Stimulated activated naive CD8-positive, alpha-beta T cell treated with anti-CD3 and anti-CD28 coated beads, Interleukin-15, Interleukin-2, amounts not matched to agents 100 U/mL and 50 U/mL, for 24 hours (primary cell): ENCODE data around the gene RBM14.
"Not testable (repeated sequence)": the region's sequence is repeated elsewhere in the genome, so short reads cannot be mapped to it uniquely, and the experiment has no call there.

ENCODE experiments used
- ATAC-seq: fragments of 150-1000 bp; cut with Tn5 transposase; one replicate; pipeline ENCODE4 v1.10.0; 2021
- DNase-seq: peaks from one replicate; pipeline ENCODE4 v3.0.0; 2021

RBM14 gene

GRCh38 chr11:66616379-66617154 is at the start of gene RBM14:
TSS of gene RBM14 (plus strand) at chr11:66616630. CDS start at chr11:66616721, 91 bp downstream.
- DNase-seq (peak; percentile 98), ATAC-seq (peak; percentile 97)

GRCh38 chr11:66567787-66568123 is 48.7 kb upstream of the RBM14 start:
- DNase-seq (no peak), ATAC-seq (no peak)

GRCh38 chr11:66568124-66568916 is 48.1 kb upstream of the RBM14 start, which contains the start of gene CTSF:
TSS of gene CTSF (minus strand) at chr11:66568606. CDS start at chr11:66568486, 120 bp downstream.
- ATAC-seq (peak; percentile 90), DNase-seq (peak; percentile 79)

- no peak for ATAC-seq
- DNase-seq = no peak
Observed at GRCh38 chr11:66569076-66569475, 47.4 kb upstream of the RBM14 start.

- ATAC-seq = no peak
Observed at GRCh38 chr11:66570079-66570849, 46.2 kb upstream of the RBM14 start.

GRCh38 chr11:66570850-66571180 is 45.6 kb upstream of the RBM14 start:
- ATAC-seq = no peak

More at GRCh38 chr11:66570079-66570849, 46.2 kb upstream of the RBM14 start:
- DNase-seq = no peak

GRCh38 chr11:66579017-66579606 is 37.3 kb upstream of the RBM14 start:
- ATAC-seq (peak; percentile 95), DNase-seq (peak; percentile 91)

More at GRCh38 chr11:66570850-66571180, 45.6 kb upstream of the RBM14 start:
- no peak for DNase-seq

GRCh38 chr11:66580803-66581202 is 35.6 kb upstream of the RBM14 start:
- no peak for ATAC-seq
- DNase-seq = no peak

- ATAC-seq (no peak), DNase-seq (no peak)
Observed at GRCh38 chr11:66581261-66581660, 35.2 kb upstream of the RBM14 start.

- DNase-seq = not testable (repeated sequence)
Observed at GRCh38 chr11:66582565-66583147, 33.8 kb upstream of the RBM14 start.

GRCh38 chr11:66585447-66585846 is 31.0 kb upstream of the RBM14 start:
- not testable (repeated sequence) for DNase-seq, ATAC-seq

More at GRCh38 chr11:66582565-66583147, 33.8 kb upstream of the RBM14 start:
- not testable (repeated sequence) for ATAC-seq

- ATAC-seq = no peak
- DNase-seq = no peak
Observed at GRCh38 chr11:66586136-66586535, 30.3 kb upstream of the RBM14 start.

GRCh38 chr11:66589315-66589714 is 27.1 kb upstream of the RBM14 start:
- not testable (repeated sequence) for ATAC-seq

GRCh38 chr11:66589996-66590675 is 26.3 kb upstream of the RBM14 start:
- ATAC-seq = no peak
- no peak for DNase-seq

More at GRCh38 chr11:66589315-66589714, 27.1 kb upstream of the RBM14 start:
- not testable (repeated sequence) for DNase-seq

- no peak for DNase-seq
- ATAC-seq = no peak
Observed at GRCh38 chr11:66591175-66591574, 25.3 kb upstream of the RBM14 start.

- DNase-seq = peak; percentile 99
- ATAC-seq = peak; percentile 98
Observed at GRCh38 chr11:66592457-66593302, 23.8 kb upstream of the RBM14 start, which contains the start of the genes CCDC87 and CCS. TSS of gene CCDC87 (minus strand) at chr11:66593063. CDS start at chr11:66593015, 48 bp downstream. TSS of gene CCS (plus strand) at chr11:66593185. CDS start at chr11:66593262, 77 bp downstream.

GRCh38 chr11:66593303-66593635 is 23.2 kb upstream of the RBM14 start:
- DNase-seq = peak; percentile 20

GRCh38 chr11:66593650-66594049 is 22.8 kb upstream of the RBM14 start:
- no peak for ATAC-seq
- no peak for DNase-seq

More at GRCh38 chr11:66593303-66593635, 23.2 kb upstream of the RBM14 start:
- no peak for ATAC-seq

GRCh38 chr11:66595245-66595904 is 21.1 kb upstream of the RBM14 start:
- no peak for DNase-seq
- no peak for ATAC-seq
